ENCODE results near the gene DPF1. TPM values are rescaled to one million over a fixed set of nuclear protein-coding genes. Genes with fewer than 3 reads are reported as not detected.

Gene DPF1
- total RNA-seq, 1 donor from 2014 or later = 1.3 TPM

DNA sequence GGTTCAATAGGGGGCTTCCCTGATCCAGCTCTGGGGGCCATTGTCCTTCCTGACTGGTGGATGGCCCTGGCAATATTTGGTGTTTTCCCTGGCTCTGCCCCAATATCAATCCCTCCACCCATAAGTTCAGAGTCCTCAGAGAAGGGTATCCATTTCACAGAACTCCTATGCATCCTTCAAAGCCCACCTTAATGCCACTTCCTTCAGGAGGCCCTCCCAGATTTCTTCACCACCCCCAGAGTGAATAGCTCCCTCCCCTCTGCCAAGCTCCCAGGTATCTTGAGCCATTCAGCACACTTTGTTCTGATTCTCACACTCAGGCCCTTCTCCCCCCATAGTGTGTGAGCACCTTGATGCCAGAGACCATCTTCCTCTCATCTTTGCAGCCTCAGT is 26.4 kb upstream of the DPF1 start:
- H3K4me3 ChIP-seq (ENCODE audit: low read depth, low read length) = no peak overlapping the region
- no peak for DNase-seq (ENCODE audit: low read depth)
- TF ChIP-seq, protein P1, sequence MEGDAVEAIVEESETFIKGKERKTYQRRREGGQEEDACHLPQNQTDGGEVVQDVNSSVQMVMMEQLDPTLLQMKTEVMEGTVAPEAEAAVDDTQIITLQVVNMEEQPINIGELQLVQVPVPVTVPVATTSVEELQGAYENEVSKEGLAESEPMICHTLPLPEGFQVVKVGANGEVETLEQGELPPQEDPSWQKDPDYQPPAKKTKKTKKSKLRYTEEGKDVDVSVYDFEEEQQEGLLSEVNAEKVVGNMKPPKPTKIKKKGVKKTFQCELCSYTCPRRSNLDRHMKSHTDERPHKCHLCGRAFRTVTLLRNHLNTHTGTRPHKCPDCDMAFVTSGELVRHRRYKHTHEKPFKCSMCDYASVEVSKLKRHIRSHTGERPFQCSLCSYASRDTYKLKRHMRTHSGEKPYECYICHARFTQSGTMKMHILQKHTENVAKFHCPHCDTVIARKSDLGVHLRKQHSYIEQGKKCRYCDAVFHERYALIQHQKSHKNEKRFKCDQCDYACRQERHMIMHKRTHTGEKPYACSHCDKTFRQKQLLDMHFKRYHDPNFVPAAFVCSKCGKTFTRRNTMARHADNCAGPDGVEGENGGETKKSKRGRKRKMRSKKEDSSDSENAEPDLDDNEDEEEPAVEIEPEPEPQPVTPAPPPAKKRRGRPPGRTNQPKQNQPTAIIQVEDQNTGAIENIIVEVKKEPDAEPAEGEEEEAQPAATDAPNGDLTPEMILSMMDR (conservative IDR thresholded peaks at IDR 0.05; ENCODE audit: low read depth, low read length) = no peak

DNA sequence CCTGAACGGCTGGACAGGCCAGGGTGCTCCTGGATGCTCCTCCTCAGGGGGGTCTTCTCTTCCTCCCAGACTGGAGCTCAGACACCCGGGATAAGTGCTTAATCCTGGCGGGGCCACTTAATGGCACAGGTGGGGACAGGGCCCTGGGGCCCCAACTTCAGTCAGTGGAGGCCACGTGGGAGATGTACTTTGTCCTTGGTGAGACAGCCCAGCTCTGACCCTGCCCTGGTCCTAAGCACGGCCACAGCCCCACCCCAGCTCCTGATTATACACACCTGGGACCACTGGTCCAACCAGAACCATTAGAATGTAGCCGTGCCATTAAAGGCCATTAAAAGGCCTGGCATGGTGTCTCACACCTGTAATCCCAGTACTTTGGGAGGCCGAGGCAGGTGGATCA is 24.4 kb upstream of the DPF1 start:
- TF ChIP-seq, protein P1 (conservative IDR thresholded peaks at IDR 0.05; ENCODE audit: low read depth, low read length) = no peak
- H3K4me3 ChIP-seq (ENCODE audit: low read depth, low read length) = no peak overlapping the region
- DNase-seq (ENCODE audit: low read depth) = no peak

DNA sequence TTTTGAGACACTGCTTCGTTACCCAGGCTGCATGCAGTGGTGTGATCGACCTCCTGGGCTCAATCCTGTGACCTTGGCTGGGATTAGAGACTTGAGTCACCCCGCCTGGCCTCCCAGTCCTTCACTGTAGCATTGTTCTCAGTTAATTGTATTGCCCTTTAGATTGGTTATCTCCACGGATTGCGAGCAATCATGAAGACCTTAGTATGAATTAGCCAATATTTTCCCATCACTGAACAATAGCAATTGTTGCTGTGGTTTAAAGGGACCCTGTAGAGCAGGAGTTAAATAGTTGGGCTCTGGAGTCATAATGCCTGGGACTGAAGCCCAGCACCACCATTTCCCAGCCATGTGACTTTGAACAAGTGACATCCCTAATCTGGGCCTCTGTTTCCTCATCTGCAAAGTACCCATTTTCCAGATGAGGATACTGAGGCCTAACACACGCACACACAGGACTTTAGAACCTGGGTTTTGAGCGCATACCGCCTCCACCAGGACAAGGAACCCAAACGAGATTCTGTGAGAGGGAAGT is 23.8 kb upstream of the DPF1 start:
- DNase-seq (ENCODE audit: low read depth) = no peak
- H3K4me3 ChIP-seq (ENCODE audit: low read depth, low read length) = no peak overlapping the region
- TF ChIP-seq, protein P1 (conservative IDR thresholded peaks at IDR 0.05; ENCODE audit: low read depth, low read length) = no peak

DNA sequence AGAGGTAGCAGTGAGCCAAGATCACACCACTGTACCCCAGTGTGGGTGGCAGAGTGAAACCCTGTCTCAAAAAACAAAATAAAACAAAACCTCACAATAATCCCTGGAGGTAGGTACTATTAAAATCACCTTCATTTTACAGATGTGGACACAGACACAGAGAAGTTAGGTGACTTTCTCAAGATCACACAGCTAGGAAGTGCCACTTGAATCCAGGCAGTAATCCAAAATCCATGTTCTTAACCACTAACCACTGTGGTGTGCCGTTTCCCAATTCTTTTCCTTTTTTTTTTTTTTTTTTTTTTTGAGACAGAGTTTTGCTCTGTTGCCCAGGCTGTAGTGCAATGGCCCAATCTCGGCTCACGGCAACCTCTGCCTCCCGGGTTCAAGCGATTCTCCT is 23.1 kb upstream of the DPF1 start:
- H3K4me3 ChIP-seq (ENCODE audit: low read depth, low read length) = no peak overlapping the region
- no peak for DNase-seq (ENCODE audit: low read depth)
- TF ChIP-seq, protein P1 (conservative IDR thresholded peaks at IDR 0.05; ENCODE audit: low read depth, low read length) = no peak

DNA sequence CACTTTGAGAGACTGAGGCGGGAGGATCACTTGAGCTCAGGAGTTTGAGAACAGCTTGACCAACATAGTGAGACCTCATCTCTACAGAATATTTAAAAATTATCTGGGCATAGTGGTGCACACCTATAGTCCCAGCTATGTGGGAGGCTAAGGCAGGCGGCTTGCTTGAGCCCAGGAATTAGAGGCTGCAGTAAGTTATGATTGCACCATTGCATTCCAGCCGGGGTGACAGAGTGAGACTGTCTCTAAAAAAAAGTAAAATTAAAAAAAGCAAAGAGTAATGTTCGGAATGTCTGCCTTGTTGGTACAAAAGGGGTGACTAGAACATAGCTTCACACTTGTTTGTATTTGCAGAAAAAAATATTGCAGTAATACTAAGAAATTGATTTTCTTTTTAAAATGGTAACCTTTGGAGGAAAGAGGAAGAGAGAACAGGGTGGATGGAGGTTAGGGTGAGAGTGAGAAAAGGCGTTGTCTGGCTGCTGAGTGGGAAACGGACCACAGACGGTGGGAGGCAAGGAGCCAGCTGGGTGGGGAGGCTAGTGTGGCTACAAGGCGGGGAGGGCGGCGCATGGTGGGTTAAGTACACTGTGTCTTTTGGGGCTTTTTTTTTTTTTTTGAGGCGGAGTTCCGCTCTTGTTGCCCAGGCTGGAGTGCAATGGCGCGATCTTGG is 21.9 kb upstream of the DPF1 start:
- TF ChIP-seq, protein P1 (conservative IDR thresholded peaks at IDR 0.05; ENCODE audit: low read depth, low read length) = no peak

DNA sequence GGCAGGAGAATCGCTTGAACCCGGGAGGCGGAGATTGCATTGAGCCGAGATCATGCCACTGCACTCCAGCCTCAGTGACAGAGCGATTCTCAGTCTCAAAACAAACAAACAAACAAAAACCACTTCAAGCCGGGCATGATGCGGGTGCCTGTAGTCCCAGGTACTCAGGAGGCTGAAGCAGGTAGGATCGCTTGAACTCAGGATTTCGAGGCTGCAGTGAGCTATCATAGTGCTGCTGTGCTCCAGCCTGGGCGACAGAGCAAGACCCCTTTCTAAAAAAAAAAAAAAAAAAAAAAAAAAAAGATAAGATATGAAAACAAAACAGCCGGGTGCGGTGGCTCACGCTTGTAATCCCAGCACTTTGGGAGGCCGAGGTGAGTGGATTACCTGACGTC is 19.3 kb upstream of the DPF1 start:
- DNase-seq (ENCODE audit: low read depth) = no peak
- TF ChIP-seq, protein P1 (conservative IDR thresholded peaks at IDR 0.05; ENCODE audit: low read depth, low read length) = no peak
- no peak overlapping the region for H3K4me3 ChIP-seq (ENCODE audit: low read depth, low read length)

More for the DNA sequence above, 21.9 kb upstream of the DPF1 start:
- DNase-seq (ENCODE audit: low read depth) = no peak
- H3K4me3 ChIP-seq (ENCODE audit: low read depth, low read length) = no peak overlapping the region

DNA sequence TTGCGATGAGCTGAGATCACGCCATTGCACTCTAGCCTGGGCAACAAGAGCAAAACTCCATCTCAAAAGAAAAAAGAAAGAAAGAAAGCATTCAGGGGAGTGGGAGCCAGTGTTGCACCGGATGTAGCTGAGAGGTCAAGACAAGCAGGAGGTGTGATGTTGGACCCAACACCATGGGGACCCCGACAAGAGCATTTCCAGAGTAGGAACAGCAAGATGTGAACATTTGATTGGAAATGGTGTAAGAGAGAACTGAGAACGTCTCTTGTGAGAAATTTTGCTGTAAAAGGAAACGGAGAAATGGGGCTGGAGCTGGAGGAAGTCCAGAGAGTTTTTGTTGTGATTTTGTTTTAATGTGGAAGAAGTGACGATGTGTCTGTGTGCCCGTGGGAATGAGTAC is 15.8 kb upstream of the DPF1 start:
- DNase-seq (ENCODE audit: low read depth) = no peak

More for the DNA sequence above, 15.8 kb upstream of the DPF1 start:
- TF ChIP-seq, protein P1 (conservative IDR thresholded peaks at IDR 0.05; ENCODE audit: low read depth, low read length) = no peak
- no peak overlapping the region for H3K4me3 ChIP-seq (ENCODE audit: low read depth, low read length)
